ENCODE data around the gene RNF186. TPM values are rescaled to one million over a fixed set of nuclear protein-coding genes. Genes with fewer than 3 reads are reported as not detected.
A peak's percentile ranks its signal among the peaks of the same experiment; 100 is the strongest.

Gene RNF186
- total RNA-seq, 4 donors from 2014 or later: 0.51 TPM; not detected in 3

GRCh38 chr1:19811206-19811851 is 3.8 kb downstream of the RNF186 start:
- Histone ChIP-seq H3K36me3 (no peaks in the 10 kb centered on the region), H3K27ac (no peak overlapping the region), H3K9me3 (no peaks in the 10 kb centered on the region), H3K27me3 (no peaks in the 10 kb centered on the region), H3K4me1 (no peaks in the 10 kb centered on the region), H3K4me3 (no peak overlapping the region)
- TF ChIP-seq POLR2AphosphoS5 (IDR thresholded peaks at IDR 0.05): no peak
- TF ChIP-seq EP300 (IDR thresholded peaks at IDR 0.05): no peak
- TF ChIP-seq, protein P1, sequence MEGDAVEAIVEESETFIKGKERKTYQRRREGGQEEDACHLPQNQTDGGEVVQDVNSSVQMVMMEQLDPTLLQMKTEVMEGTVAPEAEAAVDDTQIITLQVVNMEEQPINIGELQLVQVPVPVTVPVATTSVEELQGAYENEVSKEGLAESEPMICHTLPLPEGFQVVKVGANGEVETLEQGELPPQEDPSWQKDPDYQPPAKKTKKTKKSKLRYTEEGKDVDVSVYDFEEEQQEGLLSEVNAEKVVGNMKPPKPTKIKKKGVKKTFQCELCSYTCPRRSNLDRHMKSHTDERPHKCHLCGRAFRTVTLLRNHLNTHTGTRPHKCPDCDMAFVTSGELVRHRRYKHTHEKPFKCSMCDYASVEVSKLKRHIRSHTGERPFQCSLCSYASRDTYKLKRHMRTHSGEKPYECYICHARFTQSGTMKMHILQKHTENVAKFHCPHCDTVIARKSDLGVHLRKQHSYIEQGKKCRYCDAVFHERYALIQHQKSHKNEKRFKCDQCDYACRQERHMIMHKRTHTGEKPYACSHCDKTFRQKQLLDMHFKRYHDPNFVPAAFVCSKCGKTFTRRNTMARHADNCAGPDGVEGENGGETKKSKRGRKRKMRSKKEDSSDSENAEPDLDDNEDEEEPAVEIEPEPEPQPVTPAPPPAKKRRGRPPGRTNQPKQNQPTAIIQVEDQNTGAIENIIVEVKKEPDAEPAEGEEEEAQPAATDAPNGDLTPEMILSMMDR (IDR thresholded peaks at IDR 0.05): peak in 1 of 2 donors; percentile 14
- TF ChIP-seq POLR2A (IDR thresholded peaks at IDR 0.05): no peak
- DNase-seq (ENCODE audit: low spot score in 2 of 2): no peak
- WGBS: 72% methylated on average over 5 of the region's 5 CpGs

- WGBS: 93% methylated on average over 10 of the region's 13 CpGs
- DNase-seq (ENCODE audit: low spot score in 2 of 2): no peak
- no peak overlapping the region for H3K27ac ChIP-seq
- H3K36me3 ChIP-seq: no peaks in the 10 kb centered on the region
- no peaks in the 10 kb centered on the region for H3K27me3 ChIP-seq
- TF ChIP-seq POLR2A (IDR thresholded peaks at IDR 0.05) (no peak), POLR2AphosphoS5 (IDR thresholded peaks at IDR 0.05) (no peak), EP300 (IDR thresholded peaks at IDR 0.05) (no peak)
- TF ChIP-seq, protein P1 (IDR thresholded peaks at IDR 0.05): no peak
- H3K9me3 ChIP-seq: no peaks in the 10 kb centered on the region
- H3K4me1 ChIP-seq: no peaks in the 10 kb centered on the region
- no peak overlapping the region for H3K4me3 ChIP-seq
Measured at GRCh38 chr1:19809044-19809750, 5.9 kb downstream of the RNF186 start.

GRCh38 chr1:19808351-19808750 is 6.7 kb downstream of the RNF186 start:
- Histone ChIP-seq H3K27ac (no peak overlapping the region), H3K4me3 (no peak overlapping the region), H3K36me3 (no peaks in the 10 kb centered on the region), H3K4me1 (no peaks in the 10 kb centered on the region), H3K27me3 (no peaks in the 10 kb centered on the region), H3K9me3 (no peaks in the 10 kb centered on the region)
- 74% methylated on average over 7 of the region's 7 CpGs for WGBS
- TF ChIP-seq POLR2AphosphoS5 (IDR thresholded peaks at IDR 0.05) (no peak), POLR2A (IDR thresholded peaks at IDR 0.05) (no peak), EP300 (IDR thresholded peaks at IDR 0.05) (no peak)
- TF ChIP-seq, protein P1 (IDR thresholded peaks at IDR 0.05): no peak
- no peak for DNase-seq (ENCODE audit: low spot score in 2 of 2)

DNA sequence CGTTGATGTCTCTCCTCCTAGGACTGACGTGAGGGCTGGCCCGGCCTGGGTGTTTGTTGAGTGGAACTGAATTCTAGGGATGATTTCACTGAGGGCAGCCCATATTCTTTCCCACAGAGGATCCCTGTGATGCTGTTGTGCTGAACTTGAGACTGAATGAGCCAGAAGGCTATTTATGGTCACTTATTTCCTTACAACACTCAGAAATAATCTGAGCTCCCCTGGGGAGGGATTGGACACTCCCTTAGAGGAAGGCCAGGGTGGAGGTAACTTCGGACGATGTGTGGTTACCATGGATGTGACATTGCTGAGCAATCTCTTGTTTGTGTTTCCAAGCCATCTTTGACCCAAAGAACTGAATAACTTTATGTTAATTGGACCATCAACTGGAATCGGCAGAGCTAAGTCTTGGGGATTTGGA is 10.2 kb downstream of the RNF186 start:
- WGBS: 80% methylated on average over 6 of the region's 6 CpGs
- H3K4me1 ChIP-seq: peaks cover 4% of the 10 kb centered on the region
- no peak for DNase-seq (ENCODE audit: low spot score in 2 of 2)
- H3K9me3 ChIP-seq: no peaks in the 10 kb centered on the region
- no peaks in the 10 kb centered on the region for H3K27me3 ChIP-seq
- no peak overlapping the region for H3K4me3 ChIP-seq
- TF ChIP-seq POLR2AphosphoS5 (IDR thresholded peaks at IDR 0.05) (no peak), EP300 (IDR thresholded peaks at IDR 0.05) (no peak), POLR2A (IDR thresholded peaks at IDR 0.05) (no peak)
- TF ChIP-seq, protein P1 (IDR thresholded peaks at IDR 0.05): no peak
- no peak overlapping the region for H3K27ac ChIP-seq
- no peaks in the 10 kb centered on the region for H3K36me3 ChIP-seq

DNA sequence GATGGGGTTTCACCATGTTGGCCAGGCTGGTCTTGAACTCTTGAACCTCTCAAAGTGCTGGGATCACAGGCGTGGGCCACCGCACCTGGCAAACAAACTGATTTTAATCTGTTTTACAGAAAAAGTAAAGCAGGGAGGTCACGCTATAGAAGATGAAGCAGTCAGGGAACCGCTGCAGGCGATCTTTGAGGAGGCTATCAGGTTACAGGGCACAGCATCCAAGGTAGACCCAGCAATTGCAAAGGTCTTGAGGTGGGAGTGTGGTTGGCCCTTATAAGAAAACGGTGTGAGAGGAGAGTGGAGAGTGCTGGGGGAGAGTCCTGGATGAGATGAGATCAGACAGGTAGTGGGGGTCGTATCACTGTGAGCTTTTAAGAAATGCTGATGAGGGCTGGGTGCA is 12.8 kb downstream of the RNF186 start:
- WGBS: 65% methylated on average over 7 of the region's 7 CpGs
- TF ChIP-seq, protein P1 (IDR thresholded peaks at IDR 0.05): no peak
- TF ChIP-seq POLR2AphosphoS5 (IDR thresholded peaks at IDR 0.05) (no peak), EP300 (IDR thresholded peaks at IDR 0.05) (no peak), POLR2A (IDR thresholded peaks at IDR 0.05) (no peak)

More for the DNA sequence above, 12.8 kb downstream of the RNF186 start:
- Histone ChIP-seq H3K36me3 (no peaks in the 10 kb centered on the region), H3K27me3 (no peaks in the 10 kb centered on the region), H3K9me3 (no peaks in the 10 kb centered on the region), H3K4me1 (peaks cover 17% of the 10 kb centered on the region), H3K4me3 (no peak overlapping the region), H3K27ac (no peak overlapping the region)
- DNase-seq (ENCODE audit: low spot score in 2 of 2): no peak

All from suprapubic skin (tissue), 4 donors.